KG1 (cell line): ENCODE data around the gene SLC3A2.
"Not testable (repeated sequence)": the region's sequence is repeated elsewhere in the genome, so short reads cannot be mapped to it uniquely, and the experiment has no call there.

Source experiments
- DNase-seq: peaks from one replicate; lab custom pipeline; 2025; lab: John Stamatoyannopoulos, UW

SLC3A2 gene

DNA sequence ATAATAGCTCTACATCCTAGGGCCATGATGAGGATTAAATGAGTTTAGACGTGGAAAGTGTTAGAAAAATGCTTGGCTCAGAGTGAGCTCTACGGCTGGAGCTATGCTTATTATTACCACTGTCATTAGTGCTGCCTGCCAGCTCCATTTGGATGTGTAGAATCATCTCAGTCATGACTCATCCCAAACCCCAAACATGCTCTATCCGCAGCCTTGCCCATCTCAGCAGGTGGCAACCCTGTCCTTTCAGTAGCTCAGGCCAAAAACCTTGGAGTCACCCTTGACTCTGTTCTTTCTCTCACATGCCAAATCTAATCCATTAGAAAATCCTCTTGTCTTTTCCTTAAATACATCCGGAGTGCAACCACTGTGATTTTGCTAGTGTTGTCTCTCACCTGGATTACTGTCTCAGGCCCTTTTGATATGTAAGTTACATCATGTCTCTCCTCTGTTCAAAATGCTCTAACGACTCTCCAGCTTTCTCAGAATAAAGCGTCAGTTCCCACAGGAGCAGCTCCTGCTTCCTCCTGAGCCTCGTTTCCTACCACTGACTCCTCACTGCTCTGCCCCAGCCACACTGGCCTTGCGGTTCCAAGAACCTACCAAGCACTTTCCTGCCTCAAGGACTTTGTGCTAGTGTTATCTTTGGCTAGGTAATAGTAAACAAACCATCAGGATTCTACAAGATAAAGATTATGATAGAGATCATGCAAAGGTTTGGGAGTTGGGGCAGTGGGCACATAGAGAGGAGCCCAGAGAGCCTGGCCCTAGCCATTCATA is 51.0 kb downstream of the SLC3A2 start:
- DNase-seq = no peak

DNA sequence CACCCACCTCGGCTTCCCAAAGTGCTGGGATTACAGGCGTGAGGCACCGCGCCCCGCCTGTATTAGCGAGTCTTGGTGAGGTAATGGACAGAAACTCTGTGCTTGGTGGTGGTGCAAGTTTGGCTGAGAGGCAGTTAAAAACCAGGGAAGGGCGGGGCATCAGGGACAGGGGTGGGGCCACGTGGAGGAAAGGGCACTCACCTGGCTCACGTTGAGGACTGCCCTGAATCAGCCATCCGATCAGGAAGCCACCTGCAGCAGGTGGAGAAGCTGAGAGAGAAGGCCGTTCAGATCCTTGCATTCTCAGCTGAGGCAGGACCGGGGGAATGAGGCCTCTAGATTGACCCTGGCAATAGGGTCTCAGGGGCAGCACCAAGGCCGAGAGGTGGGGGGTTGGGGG is 52.6 kb downstream of the SLC3A2 start:
- DNase-seq = no peak

DNA sequence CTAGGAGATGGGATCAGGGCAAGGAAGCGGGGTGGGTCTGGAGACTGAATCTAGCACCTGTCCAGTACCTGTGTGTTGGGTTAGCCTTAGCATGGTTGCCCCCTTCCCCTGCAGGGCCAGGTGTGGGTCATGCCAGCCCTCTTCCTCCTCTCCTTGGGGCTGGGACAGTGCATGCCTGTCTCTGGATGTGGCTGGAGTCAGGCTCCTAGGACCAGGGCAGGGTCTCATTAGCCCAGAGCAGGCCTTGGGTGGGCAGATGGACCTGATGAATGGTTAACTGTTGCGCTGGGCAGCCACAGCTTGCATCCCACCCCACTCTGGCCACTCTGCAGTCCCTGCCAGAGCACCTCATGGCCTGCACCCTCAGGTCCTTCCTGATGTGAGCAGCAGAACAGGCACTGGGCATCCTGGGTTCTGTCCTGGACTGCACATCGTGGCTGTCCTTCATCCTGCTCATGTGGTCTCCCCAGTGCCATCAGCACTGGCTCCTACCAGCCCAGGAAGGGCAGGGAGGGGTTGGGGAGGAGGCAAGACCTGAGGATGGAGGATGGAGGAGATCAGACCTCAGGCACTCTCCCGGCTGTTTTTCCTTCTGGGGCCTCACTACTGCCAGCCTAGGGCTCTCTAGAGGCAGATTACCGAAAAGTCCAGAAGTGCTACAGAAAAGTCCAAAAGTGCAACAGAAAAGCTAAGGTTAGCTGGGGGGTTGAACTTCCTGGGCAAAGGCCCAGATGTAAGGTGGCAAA is 53.2 kb downstream of the SLC3A2 start:
- no peak for DNase-seq

DNA sequence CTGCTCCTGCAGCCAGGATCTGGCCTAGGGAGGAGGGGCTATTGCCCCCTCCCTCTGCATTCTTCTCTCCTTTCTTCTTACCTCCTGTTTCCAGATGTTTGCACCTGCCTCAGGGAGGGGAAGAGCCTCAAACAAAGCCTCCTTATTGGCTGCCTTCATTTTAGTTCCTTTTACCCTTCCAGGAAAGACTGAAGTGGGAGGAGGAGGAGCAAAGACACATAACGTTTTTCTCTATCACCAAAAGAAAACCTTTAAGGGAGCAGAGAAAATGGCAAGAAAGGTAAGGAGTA is 53.7 kb downstream of the SLC3A2 start:
- no peak for DNase-seq

DNA sequence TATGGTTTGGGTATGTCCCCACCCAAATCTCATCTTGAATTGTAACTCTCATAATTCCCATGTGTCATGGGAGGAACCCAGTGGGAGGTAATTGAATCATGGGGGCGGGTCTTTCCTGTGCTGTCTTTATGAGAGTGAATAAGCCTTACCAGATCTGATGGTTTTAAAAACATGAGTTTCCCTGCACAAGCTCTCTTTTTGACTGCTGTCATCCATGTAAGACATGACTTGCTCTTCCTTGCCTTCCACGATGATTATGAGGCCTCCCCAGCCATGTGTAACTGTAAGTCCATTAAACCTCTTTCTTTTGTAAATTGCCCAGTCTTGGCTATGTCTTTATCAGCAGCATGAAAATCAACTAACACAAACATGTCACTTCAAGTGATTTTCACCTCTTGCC is 56.8 kb downstream of the SLC3A2 start:
- not testable (repeated sequence) for DNase-seq
